ENCODE results near the gene MVB12A.
A peak's percentile ranks its signal among the peaks of the same experiment; 100 is the strongest.

MVB12A gene

GRCh38 chr19:17470068-17470841, 50.4 kb downstream of the MVB12A start, which contains the start of gene SLC27A1:
SLC27A1 (plus strand) TSS chr19:17470524; CDS start chr19:17470541, 17 bp downstream.
- peak; percentile 75 to 88 for DNase-seq (ENCODE audit: low read depth in 2 of 2)

- DNase-seq (ENCODE audit: low read depth in 2 of 2), result no peak
Measured at GRCh38 chr19:17471410-17472125, 51.7 kb downstream of the MVB12A start.

GRCh38 chr19:17473041-17473440, 53.2 kb downstream of the MVB12A start:
- DNase-seq (ENCODE audit: low read depth in 2 of 2), result no peak

All from stimulated activated CD4-positive, alpha-beta T cell treated with anti-CD3 and anti-CD28 coated beads, Interleukin-12 subunit alpha, Interleukin-12 subunit beta, amount 100 ng/mL, for 24 hours (primary cell).